ENCODE results near the gene ARHGEF11.

DNA sequence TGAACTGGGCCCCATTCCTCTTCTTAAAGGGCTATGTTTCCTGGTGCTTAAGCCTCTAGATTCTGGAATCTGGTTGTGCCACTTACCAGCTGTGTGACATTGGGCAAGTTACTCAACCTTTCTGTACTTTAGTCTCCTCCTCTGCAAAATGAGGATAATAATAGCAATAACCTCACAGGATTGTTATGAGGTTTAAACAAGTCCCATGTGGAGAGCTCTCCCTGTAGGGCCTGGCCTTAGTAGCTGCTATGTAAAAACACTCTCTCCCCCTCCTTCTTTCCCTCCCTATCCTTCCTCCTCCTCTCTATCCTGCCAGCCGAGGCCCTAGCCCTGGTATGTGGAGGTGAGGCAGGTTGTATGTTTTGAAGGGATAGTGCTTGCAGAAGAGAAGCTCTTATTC, 160.2 kb downstream of the ARHGEF11 start:
- TF ChIP-seq CTCF (IDR thresholded peaks at IDR 0.05) (no peak), POLR2A (IDR thresholded peaks at IDR 0.05) (no peak)

Measured in Peyer's patch (tissue), 4 donors.